NB4 (cell line): ENCODE measurements around the gene CERT1.
"Not testable (repeated sequence)": the region's sequence is repeated elsewhere in the genome, so short reads cannot be mapped to it uniquely, and the experiment has no call there.

ENCODE experiments used
- DNase-seq: peaks from one replicate; pipeline ENCODE4 v3.0.0; 2010; ENCODE audit warnings: low read depth
- H3K4me3 ChIP-seq: one replicate; pipeline ENCODE4 v1.5.1; 2011; ENCODE audit warnings: mild to moderate bottlenecking, low read depth, low read length, moderate library complexity
- MYC ChIP-seq: IDR thresholded peaks from 2 replicates; pipeline ENCODE4 v1.6.1; 2011; ENCODE audit warnings: low read depth, low read length
- POLR2A ChIP-seq: IDR thresholded peaks from 2 replicates; pipeline ENCODE4 v1.6.1; 2011; ENCODE audit warnings: mild to moderate bottlenecking; ENCODE audit not compliant: insufficient read length; ENCODE audit errors: extremely low read depth
- TF ChIP-seq, protein P1 (sequence below): IDR thresholded peaks from 2 replicates; pipeline ENCODE4 v1.6.1; 2011; ENCODE audit warnings: low read depth, low read length
- TF ChIP-seq, protein P2 (sequence below): IDR thresholded peaks from one replicate; pipeline ENCODE4 v1.5.1; 2012; ENCODE audit warnings: low read depth, low read length

The CERT1 gene

DNA sequence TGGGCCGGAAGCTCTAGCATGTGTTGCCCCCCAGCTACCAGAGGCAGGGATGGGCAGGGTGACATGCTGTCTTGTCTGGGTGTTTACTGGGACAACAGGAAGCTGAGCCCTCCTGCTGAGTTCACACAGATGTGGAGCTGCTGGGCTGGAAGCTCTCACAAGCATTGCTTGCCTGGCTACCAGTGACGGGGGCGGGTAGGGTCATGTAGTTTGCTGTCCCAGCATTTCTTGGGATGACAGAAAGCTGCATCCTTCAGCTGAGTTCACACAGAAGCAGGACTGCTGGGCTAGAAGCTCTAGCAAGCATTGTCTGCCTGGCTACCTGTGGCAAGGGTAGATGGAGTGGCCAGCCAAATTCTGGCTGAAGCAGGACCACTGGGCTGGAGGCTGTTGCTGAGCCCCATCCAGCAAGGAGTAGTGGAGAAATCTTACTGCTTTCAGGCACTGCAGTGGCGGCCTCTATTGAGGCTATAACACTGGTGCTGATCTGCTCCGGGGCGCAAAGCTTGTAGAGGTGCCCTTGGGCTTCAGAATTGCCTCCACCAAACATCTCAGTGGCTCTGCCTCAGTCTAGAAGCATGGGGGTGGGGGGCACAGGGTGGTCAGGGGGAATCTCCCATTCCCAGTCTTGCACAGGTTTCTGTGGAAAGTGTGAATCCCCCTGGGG, 25.4 kb upstream of the CERT1 start:
- H3K4me3 ChIP-seq, result no peak overlapping the region
- DNase-seq, result no peak
- TF ChIP-seq MYC, result no peak
- TF ChIP-seq, protein P1, sequence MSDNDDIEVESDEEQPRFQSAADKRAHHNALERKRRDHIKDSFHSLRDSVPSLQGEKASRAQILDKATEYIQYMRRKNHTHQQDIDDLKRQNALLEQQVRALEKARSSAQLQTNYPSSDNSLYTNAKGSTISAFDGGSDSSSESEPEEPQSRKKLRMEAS, result no peak

DNA sequence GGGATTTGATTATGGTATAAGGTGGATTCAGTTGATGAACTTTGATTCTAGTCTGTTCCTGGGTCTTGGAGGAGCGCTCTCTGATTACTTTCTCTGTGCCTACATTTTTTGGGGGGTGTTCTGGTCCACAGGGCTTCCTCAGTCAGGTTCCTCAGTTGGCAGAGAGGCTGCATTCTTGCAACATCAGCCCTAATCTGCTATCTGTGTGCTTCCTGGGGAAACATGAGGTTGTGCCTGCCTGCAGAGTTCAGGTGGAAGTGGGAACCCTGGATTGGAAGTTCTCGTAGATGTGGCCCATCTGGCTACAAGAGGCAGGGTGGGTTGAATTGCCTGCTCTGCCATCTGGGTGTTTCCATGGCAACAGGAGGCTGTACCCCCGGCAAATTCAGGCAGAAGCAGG, 24.7 kb upstream of the CERT1 start:
- H3K4me3 ChIP-seq, result no peak overlapping the region
- no peak for TF ChIP-seq MYC
- TF ChIP-seq, protein P1, result no peak
- TF ChIP-seq POLR2A, result no peak
- TF ChIP-seq, protein P2, sequence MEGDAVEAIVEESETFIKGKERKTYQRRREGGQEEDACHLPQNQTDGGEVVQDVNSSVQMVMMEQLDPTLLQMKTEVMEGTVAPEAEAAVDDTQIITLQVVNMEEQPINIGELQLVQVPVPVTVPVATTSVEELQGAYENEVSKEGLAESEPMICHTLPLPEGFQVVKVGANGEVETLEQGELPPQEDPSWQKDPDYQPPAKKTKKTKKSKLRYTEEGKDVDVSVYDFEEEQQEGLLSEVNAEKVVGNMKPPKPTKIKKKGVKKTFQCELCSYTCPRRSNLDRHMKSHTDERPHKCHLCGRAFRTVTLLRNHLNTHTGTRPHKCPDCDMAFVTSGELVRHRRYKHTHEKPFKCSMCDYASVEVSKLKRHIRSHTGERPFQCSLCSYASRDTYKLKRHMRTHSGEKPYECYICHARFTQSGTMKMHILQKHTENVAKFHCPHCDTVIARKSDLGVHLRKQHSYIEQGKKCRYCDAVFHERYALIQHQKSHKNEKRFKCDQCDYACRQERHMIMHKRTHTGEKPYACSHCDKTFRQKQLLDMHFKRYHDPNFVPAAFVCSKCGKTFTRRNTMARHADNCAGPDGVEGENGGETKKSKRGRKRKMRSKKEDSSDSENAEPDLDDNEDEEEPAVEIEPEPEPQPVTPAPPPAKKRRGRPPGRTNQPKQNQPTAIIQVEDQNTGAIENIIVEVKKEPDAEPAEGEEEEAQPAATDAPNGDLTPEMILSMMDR, result no peak
- no peak for DNase-seq

DNA sequence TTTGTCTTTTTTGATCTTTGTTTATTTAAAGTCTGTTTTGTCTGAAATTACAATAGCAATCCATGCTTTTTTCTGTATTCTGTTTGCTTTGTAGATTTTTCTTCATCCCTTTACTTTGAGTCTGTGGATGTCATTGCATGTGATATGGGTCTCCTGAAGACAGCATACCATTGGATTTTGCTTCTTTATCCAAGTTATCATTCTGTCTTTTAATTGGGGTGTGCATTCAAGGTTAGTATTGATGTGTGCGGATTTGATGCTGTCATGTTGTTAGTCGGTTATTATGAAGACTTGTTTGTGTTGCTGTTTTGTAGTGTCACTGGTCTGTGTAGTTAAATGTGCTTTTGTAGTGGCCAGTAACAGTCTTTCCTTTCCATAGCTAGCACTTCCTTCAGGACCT, 23.3 kb upstream of the CERT1 start:
- no peak for DNase-seq
- no peak overlapping the region for H3K4me3 ChIP-seq
- TF ChIP-seq, protein P2, result no peak
- TF ChIP-seq MYC (no peak), POLR2A (no peak)
- TF ChIP-seq, protein P1, result no peak

DNA sequence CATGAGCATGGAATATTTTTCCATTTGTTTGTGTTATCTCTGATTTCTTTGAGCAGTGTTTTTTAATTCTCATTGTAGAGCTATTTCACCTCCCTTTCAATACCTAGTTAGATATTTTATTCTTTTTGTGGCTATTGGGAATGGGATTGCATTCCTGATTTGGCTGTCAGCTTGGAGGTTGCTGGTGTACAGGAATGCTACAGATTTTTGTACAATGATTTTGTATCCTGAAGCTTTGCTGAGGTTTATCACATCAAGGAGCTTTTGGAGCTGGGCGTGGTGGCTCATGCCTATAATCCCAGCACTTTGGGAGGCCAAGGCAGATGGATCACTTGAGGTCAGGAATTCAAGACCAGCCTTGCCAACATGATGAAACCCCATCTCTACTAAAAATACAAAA, 22.3 kb upstream of the CERT1 start:
- not testable (repeated sequence) for H3K4me3 ChIP-seq, DNase-seq

DNA sequence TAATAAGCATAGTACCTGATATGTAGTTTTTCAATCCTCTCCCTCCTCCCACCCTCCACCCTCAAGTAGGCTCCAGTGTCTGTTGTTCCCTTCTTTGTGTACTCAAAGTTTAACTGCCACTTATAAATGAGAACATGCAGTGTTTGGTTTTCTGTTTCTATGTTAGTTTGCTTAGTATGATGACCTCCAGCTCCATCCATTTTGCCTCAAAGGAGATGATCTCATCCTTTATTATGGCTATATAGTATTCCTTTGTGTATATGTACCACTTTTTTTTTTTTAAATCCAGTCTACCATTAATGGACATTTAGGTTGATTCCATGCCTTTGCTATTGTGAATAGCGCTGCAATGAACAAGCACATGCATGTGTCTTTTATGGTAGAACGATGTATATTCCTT, 20.8 kb upstream of the CERT1 start:
- DNase-seq, result no peak
- H3K4me3 ChIP-seq, result no peak overlapping the region
- TF ChIP-seq, protein P2, result no peak
- TF ChIP-seq, protein P1, result no peak
- TF ChIP-seq POLR2A (no peak), MYC (no peak)

DNA sequence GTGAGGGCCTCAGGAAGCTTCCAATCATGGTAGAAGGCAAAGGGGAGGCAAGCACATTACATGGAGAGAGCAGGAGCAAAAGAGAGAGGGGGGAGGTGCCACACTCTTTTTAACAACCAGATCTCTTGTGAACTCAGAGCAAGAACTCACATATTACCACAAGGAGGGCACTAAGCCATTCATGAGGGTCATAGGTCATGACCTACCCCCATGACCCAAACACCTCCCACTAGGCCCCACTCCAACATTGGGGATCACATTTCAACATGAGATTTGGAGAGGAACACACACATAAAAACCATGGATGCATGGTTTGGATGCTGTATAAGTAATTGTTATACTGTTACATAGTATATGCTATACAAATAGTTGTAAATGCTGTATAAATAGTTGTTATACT, 17.8 kb upstream of the CERT1 start:
- no peak overlapping the region for H3K4me3 ChIP-seq
- no peak for DNase-seq
- TF ChIP-seq, protein P2, result no peak
- TF ChIP-seq MYC, result no peak
- TF ChIP-seq, protein P1, result no peak
- no peak for TF ChIP-seq POLR2A

DNA sequence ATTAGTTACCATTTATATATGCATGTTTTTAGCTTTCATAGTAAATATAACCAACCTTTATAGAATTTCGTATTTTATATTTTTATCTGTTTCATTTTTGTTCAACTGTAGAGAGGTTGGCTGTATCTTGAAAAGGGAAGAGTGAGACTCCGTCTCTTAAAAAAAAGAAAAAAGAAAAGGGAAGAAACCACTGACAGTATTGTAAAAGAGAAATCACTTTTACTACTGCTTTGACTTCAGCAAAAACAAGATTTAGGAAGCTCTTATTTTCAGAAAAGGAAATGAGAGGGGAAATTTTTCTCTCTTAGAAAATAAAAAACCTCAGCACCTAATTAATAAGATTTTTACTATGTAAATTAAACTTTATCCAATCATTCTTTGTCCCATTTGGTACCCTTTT, 14.6 kb upstream of the CERT1 start:
- DNase-seq, result no peak
- TF ChIP-seq, protein P1, result no peak
- TF ChIP-seq, protein P2, result no peak
- TF ChIP-seq MYC, result no peak
- TF ChIP-seq POLR2A, result no peak
- H3K4me3 ChIP-seq, result no peak overlapping the region
